Kidney (tissue), 14 donors: ENCODE data around the gene IL10RB. TPM values are rescaled to one million over a fixed set of nuclear protein-coding genes. Genes with fewer than 3 reads are reported as not detected.

Experiments
- DNase-seq, 5 donors: peaks; one replicate each; pipeline ENCODE4 v3.0.0-alpha.2; 2013 to 2020
- FAIRE-seq: peaks from 2 replicates; lab custom pipeline; 2012; peaks lifted over from hg19 to GRCh38; lab: Jason Lieb, UNC
- H3K27ac ChIP-seq, 2 donors: one replicate each; pipeline ENCODE4 v1.7.0; 2013; ENCODE audit warnings: low read depth in 2 of 2, low read length in 2 of 2, inconsistent platforms in 1 of 2
- H3K27me3 ChIP-seq: one replicate; pipeline ENCODE4 v1.7.1; 2013; ENCODE audit warnings: low read length, inconsistent platforms; ENCODE audit not compliant: control insufficient read depth, insufficient read depth
- H3K36me3 ChIP-seq, 3 donors: one replicate each; pipeline versions ENCODE4 v1.7.0 to v1.7.1; 2013; ENCODE audit warnings: low read length in 3 of 3, control low read depth in 1 of 3, inconsistent platforms in 1 of 3; ENCODE audit not compliant: insufficient read depth in 3 of 3, control insufficient read depth in 2 of 3
- H3K4me1 ChIP-seq, 3 donors: one replicate each; pipeline versions ENCODE4 v1.7.0 to v1.7.1; 2013; ENCODE audit warnings: low read length in 3 of 3, inconsistent platforms in 1 of 3, low read depth in 1 of 3; ENCODE audit not compliant: control insufficient read depth in 2 of 3, insufficient read depth in 2 of 3
- H3K4me3 ChIP-seq, 3 donors: one replicate each; pipeline versions ENCODE4 v1.7.0 to v1.8.1; 2013; ENCODE audit warnings: low read length in 3 of 3, control low read depth in 1 of 3, inconsistent platforms in 1 of 3
- H3K9ac ChIP-seq, 3 donors: one replicate each; pipeline versions ENCODE4 v1.7.0 to v1.7.1; 2013; ENCODE audit warnings: low read length in 3 of 3, control low read depth in 1 of 3, inconsistent platforms in 1 of 3
- H3K9me3 ChIP-seq, 3 donors: one replicate each; pipeline versions ENCODE4 v1.7.0 to v1.7.1; 2013; ENCODE audit warnings: low read length in 3 of 3, control low read depth in 1 of 3, inconsistent platforms in 1 of 3; ENCODE audit not compliant: control insufficient read depth in 2 of 3, insufficient read depth in 1 of 3
- intact Hi-C: fragments of 100-400 bp; cut with DNase I; formaldehyde crosslinking; loops from one replicate; pipeline ENCODE4 v1.11.1; 2022
- polyA plus RNA-seq: library from polyadenylated mRNA; stranded (reverse); fragments of 350-450 nt; fragmentation: Illumina TruSeq; extraction: RNeasy Lipid Tissue Mini Kit (QIAGEN cat#74804); gene quantifications from one replicate; pipeline ENCODE4 v1.2.3, GENCODE V29; 2014; ENCODE audit warnings: low read depth, low replicate concordance; ENCODE audit not compliant: insufficient read depth
- total RNA-seq: library from RNA; stranded (reverse); fragmentation: NEBNext Ultra II Directional; extraction: Animal tissue kit (Norgen Biotek cat#: 25700); gene quantifications from one replicate; pipeline ENCODE4 v1.2.1, GENCODE V29; 2021
- TF ChIP-seq, protein P1 (sequence below): IDR thresholded peaks from 3 replicates; pipeline ENCODE4 v1.5.1; 2012; ENCODE audit warnings: mild to moderate bottlenecking, moderate library complexity, borderline replicate concordance; ENCODE audit not compliant: insufficient read depth; ENCODE audit errors: extremely low read depth
- donor health status: control.
- donor health status: control.
- donor health status: control.
- donor health status: control.
- donor health status: control.
- donor health status: DM: yes; HTN: yes; CAD: no.
- donor health status: Normal renal cell carcinoma (clear cell type).

IL10RB gene
- total and polyA plus RNA-seq, 2 donors from 2014 or later, result 21.5 to 27.3 TPM

- no peak overlapping the region for H3K4me3 ChIP-seq
- no peak for DNase-seq
- no peak overlapping the region for H3K27ac ChIP-seq
- H3K4me1 ChIP-seq, result no peaks in the 10 kb centered on the region
- intact Hi-C loops, result no loop called here
- TF ChIP-seq, protein P1, sequence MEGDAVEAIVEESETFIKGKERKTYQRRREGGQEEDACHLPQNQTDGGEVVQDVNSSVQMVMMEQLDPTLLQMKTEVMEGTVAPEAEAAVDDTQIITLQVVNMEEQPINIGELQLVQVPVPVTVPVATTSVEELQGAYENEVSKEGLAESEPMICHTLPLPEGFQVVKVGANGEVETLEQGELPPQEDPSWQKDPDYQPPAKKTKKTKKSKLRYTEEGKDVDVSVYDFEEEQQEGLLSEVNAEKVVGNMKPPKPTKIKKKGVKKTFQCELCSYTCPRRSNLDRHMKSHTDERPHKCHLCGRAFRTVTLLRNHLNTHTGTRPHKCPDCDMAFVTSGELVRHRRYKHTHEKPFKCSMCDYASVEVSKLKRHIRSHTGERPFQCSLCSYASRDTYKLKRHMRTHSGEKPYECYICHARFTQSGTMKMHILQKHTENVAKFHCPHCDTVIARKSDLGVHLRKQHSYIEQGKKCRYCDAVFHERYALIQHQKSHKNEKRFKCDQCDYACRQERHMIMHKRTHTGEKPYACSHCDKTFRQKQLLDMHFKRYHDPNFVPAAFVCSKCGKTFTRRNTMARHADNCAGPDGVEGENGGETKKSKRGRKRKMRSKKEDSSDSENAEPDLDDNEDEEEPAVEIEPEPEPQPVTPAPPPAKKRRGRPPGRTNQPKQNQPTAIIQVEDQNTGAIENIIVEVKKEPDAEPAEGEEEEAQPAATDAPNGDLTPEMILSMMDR, result no peak
- H3K36me3 ChIP-seq, result peaks cover 7 to 19% (median 14%) of the 10 kb centered on the region in 3 donors
- no peak overlapping the region for H3K9ac ChIP-seq
- no peaks in the 10 kb centered on the region for H3K27me3 ChIP-seq
- FAIRE-seq, result no peak
- H3K9me3 ChIP-seq, result no peaks in the 10 kb centered on the region
Observed at GRCh38 chr21:33246506-33246905, 19.7 kb upstream of the IL10RB start.

DNA sequence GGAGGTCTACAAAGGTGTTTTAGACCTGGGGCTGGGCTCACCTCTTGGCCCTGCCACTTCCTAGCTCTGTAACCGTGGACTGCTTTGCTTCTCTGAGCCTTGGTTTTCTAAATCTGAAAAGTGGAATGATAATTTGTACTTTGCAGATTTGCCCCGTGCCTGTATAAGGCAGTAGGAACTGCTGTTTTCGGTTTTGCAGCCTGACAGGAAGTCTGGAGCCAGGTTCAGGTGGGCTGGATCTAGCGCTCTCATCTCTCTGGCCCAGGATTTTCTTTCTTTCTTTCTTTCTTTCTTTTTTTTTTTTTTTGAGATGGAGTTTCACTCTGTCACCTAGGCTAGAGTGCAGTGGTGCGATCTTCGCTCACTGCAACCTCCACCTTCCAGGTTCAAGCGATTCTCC is 19.2 kb upstream of the IL10RB start:
- H3K36me3 ChIP-seq, result peaks cover 6 to 19% (median 14%) of the 10 kb centered on the region in 3 donors
- H3K9me3 ChIP-seq, result no peaks in the 10 kb centered on the region
- intact Hi-C loops, result no loop called here
- FAIRE-seq, result no peak
- DNase-seq, result no peak
- H3K9ac ChIP-seq, result no peak overlapping the region
- TF ChIP-seq, protein P1, result no peak
- H3K4me3 ChIP-seq, result no peak overlapping the region
- H3K27me3 ChIP-seq, result no peaks in the 10 kb centered on the region
- H3K27ac ChIP-seq, result no peak overlapping the region
- H3K4me1 ChIP-seq, result no peaks in the 10 kb centered on the region

- Histone ChIP-seq H3K4me3 (no peak overlapping the region), H3K9me3 (no peaks in the 10 kb centered on the region), H3K4me1 (no peaks in the 10 kb centered on the region), H3K9ac (no peak overlapping the region), H3K27ac (no peak overlapping the region), H3K27me3 (no peaks in the 10 kb centered on the region), H3K36me3 (peaks cover 5 to 19% (median 17%) of the 10 kb centered on the region in 3 donors)
- FAIRE-seq, result no peak
- TF ChIP-seq, protein P1, result no peak
- intact Hi-C loops, result no loop called here
- no peak for DNase-seq
Observed at GRCh38 chr21:33247599-33247998, 18.6 kb upstream of the IL10RB start.
